Gastrocnemius medialis (tissue), 4 donors: Measurements from ENCODE around the gene CMTM7. TPM values are rescaled to one million over a fixed set of nuclear protein-coding genes. Genes with fewer than 3 reads are reported as not detected.

Experiments
- ATAC-seq, 2 donors: fragments of 150-250 bp; one replicate each; pipeline ENCODE4 v1.9.1; 2016
- DNase-seq, 2 donors: peaks; one replicate each; pipeline ENCODE4 v3.0.0-alpha.2; 2019
- H3K27ac ChIP-seq, 4 donors: fragments of 200-600 bp; sonication (generic); 1 replicate in 1 of 4; 2 replicates in 3 of 4; pipeline ENCODE4 v1.5.1; 2016 to 2018; ENCODE audit warnings: mild to moderate bottlenecking in 2 of 4, moderate library complexity in 1 of 4
- H3K27me3 ChIP-seq, 3 donors: fragments of 200-600 bp; sonication (generic) in 2 of 3; 1 replicate in 1 of 3; 2 replicates in 2 of 3; pipeline versions ENCODE4 v1.5.1 to v1.6.0; 2016 to 2019; ENCODE audit warnings: mild to moderate bottlenecking in 1 of 3, moderate library complexity in 1 of 3
- H3K36me3 ChIP-seq, 2 donors: fragments of 200-600 bp; sonication (generic) in 1 of 2; one replicate each; pipeline ENCODE4 v1.5.1; 2017 to 2018
- H3K4me1 ChIP-seq, 2 donors: fragments of 200-600 bp; sonication (generic) in 1 of 2; one replicate each; pipeline ENCODE4 v1.5.1; 2016 to 2017; ENCODE audit warnings: mild to moderate bottlenecking in 2 of 2
- H3K4me3 ChIP-seq, 4 donors: fragments of 200-600 bp; sonication (generic) in 3 of 4; 1 replicate in 1 of 4; 2 replicates in 3 of 4; pipeline ENCODE4 v1.5.1; 2016 to 2019; ENCODE audit warnings: mild to moderate bottlenecking in 2 of 4
- H3K9me3 ChIP-seq, 3 donors: fragments of 200-600 bp; sonication (generic) in 2 of 3; 1 replicate in 1 of 3; 2 replicates in 2 of 3; pipeline ENCODE4 v1.5.1; 2016 to 2019
- CTCF ChIP-seq, 5 experiments: fragments of 450-650 bp in 3 of 5; fragments of 200-600 bp in 2 of 5; sonication (generic) in 2 of 5; IDR thresholded peaks in 4 of 5; conservative IDR thresholded peaks in 1 of 5; 1 replicate in 4 of 5; 2 replicates in 1 of 5; pipeline ENCODE4 v1.5.1; 2016 to 2019; ENCODE audit warnings: antibody characterized with exemption in 5 of 5, mild to moderate bottlenecking in 3 of 5, moderate library complexity in 3 of 5
- POLR2A ChIP-seq, 2 donors: fragments of 450-650 bp; IDR thresholded peaks; one replicate each; pipeline ENCODE4 v1.6.1; 2017; ENCODE audit warnings: antibody characterized with exemption in 2 of 2, mild to moderate bottlenecking in 2 of 2, moderate library complexity in 2 of 2
- in situ Hi-C, 4 donors: fragments of 200-750 bp; cut with MboI; loops; one replicate each; pipeline versions ENCODE4 v1.15.0 to v1.8.0; 2017; ENCODE audit warnings: low sequenced_read_pairs in 4 of 4
- intact Hi-C: fragments of 100-400 bp; cut with DNase I; formaldehyde crosslinking; loops from one replicate; pipeline ENCODE4 v1.15.1; 2023; ENCODE audit warnings: low total_unique reads
- total RNA-seq, 4 donors: library from RNA; depleted of rRNA; stranded (reverse); fragments of >200 nt; gene quantifications; one replicate each; pipeline versions ENCODE4 v1.1.0 to v1.2.3, GENCODE V29; 2016

The CMTM7 gene
- total RNA-seq, 4 donors from 2014 or later, result 1.1 to 3.3 (median 1.7) TPM

- TF ChIP-seq CTCF (IDR thresholded peaks at IDR 0.05 in 4 of 5, conservative IDR thresholded peaks at IDR 0.05 in 1 of 5), result no peak
- no peak for TF ChIP-seq POLR2A (IDR thresholded peaks at IDR 0.05)
- Histone ChIP-seq H3K36me3 (no peaks in the 10 kb centered on the region), H3K4me3 (no peak overlapping the region), H3K27me3 (no peaks in the 10 kb centered on the region), H3K27ac (no peak overlapping the region), H3K4me1 (peaks cover 7 to 18% of the 10 kb centered on the region in 2 donors), H3K9me3 (no peaks in the 10 kb centered on the region)
- intact Hi-C loops (no loop called here), in situ Hi-C loops (no loop called here)
- ATAC-seq (no peak), DNase-seq (no peak)
Measured at GRCh38 chr3:32434206-32434605, 42.6 kb downstream of the CMTM7 start.

- DNase-seq (no peak), ATAC-seq (no peak)
- intact Hi-C loops, result no loop called here
- no peaks in the 10 kb centered on the region for H3K27me3 ChIP-seq
- in situ Hi-C loops, result no loop called here
- no peaks in the 10 kb centered on the region for H3K9me3 ChIP-seq
- peaks cover 7 to 18% of the 10 kb centered on the region in 2 donors for H3K4me1 ChIP-seq
- no peak for TF ChIP-seq POLR2A (IDR thresholded peaks at IDR 0.05)
- no peak for TF ChIP-seq CTCF (IDR thresholded peaks at IDR 0.05 in 4 of 5, conservative IDR thresholded peaks at IDR 0.05 in 1 of 5)
- no peak overlapping the region for H3K27ac ChIP-seq
- H3K36me3 ChIP-seq, result no peaks in the 10 kb centered on the region
- no peak overlapping the region for H3K4me3 ChIP-seq
Measured at GRCh38 chr3:32435911-32436815, 44.5 kb downstream of the CMTM7 start.

- H3K9me3 ChIP-seq, result no peaks in the 10 kb centered on the region
- H3K4me1 ChIP-seq, result peaks cover 7 to 18% of the 10 kb centered on the region in 2 donors
- H3K36me3 ChIP-seq, result no peaks in the 10 kb centered on the region
- ATAC-seq, result no peak
- H3K27me3 ChIP-seq, result no peaks in the 10 kb centered on the region
- no peak overlapping the region for H3K4me3 ChIP-seq
- TF ChIP-seq CTCF (IDR thresholded peaks at IDR 0.05 in 4 of 5, conservative IDR thresholded peaks at IDR 0.05 in 1 of 5) (no peak), POLR2A (IDR thresholded peaks at IDR 0.05) (no peak)
- intact Hi-C loops (no loop called here), in situ Hi-C loops (no loop called here)
- no peak overlapping the region for H3K27ac ChIP-seq
- no peak for DNase-seq
Measured at GRCh38 chr3:32436816-32437189, 45.1 kb downstream of the CMTM7 start.

- DNase-seq (no peak), ATAC-seq (no peak)
- Histone ChIP-seq H3K4me1 (peaks cover 5 to 10% of the 10 kb centered on the region in 2 donors), H3K27ac (no peak overlapping the region), H3K9me3 (no peaks in the 10 kb centered on the region), H3K4me3 (no peak overlapping the region), H3K27me3 (no peaks in the 10 kb centered on the region), H3K36me3 (no peaks in the 10 kb centered on the region)
- in situ Hi-C loops (no loop called here), intact Hi-C loops (no loop called here)
- TF ChIP-seq POLR2A (IDR thresholded peaks at IDR 0.05) (no peak), CTCF (IDR thresholded peaks at IDR 0.05 in 4 of 5, conservative IDR thresholded peaks at IDR 0.05 in 1 of 5) (no peak)
Measured at GRCh38 chr3:32437896-32438295, 46.2 kb downstream of the CMTM7 start.
